Activated naive CD8-positive, alpha-beta T cell treated with anti-CD3 and anti-CD28 coated beads, Interleukin-2, amount 50 U/mL, for 24 hours (primary cell): Measurements from ENCODE around the gene RTN4IP1.
"Not testable (repeated sequence)": the region's sequence is repeated elsewhere in the genome, so short reads cannot be mapped to it uniquely, and the experiment has no call there.

Experiments used
- ATAC-seq: fragments of 150-1000 bp; cut with Tn5 transposase; one replicate; pipeline ENCODE4 v1.10.0; 2021
- DNase-seq: peaks from one replicate; pipeline ENCODE4 v3.0.0; 2021
- H3K27ac Mint-ChIP-seq: one replicate; pipeline ENCODE4 v1.8.0; 2021; ENCODE audit warnings: mild to moderate bottlenecking, mixed read lengths
- H3K27me3 Mint-ChIP-seq: one replicate; pipeline ENCODE4 v1.8.0; 2021; ENCODE audit warnings: mixed read lengths
- H3K36me3 Mint-ChIP-seq: one replicate; pipeline ENCODE4 v1.8.0; 2021; ENCODE audit warnings: low read depth, mixed read lengths
- H3K4me1 Mint-ChIP-seq: one replicate; pipeline ENCODE4 v1.8.0; 2021; ENCODE audit warnings: mixed read lengths
- H3K4me3 Mint-ChIP-seq: one replicate; pipeline ENCODE4 v1.8.0; 2021; ENCODE audit warnings: mild to moderate bottlenecking, moderate library complexity, mixed read lengths
- H3K9me3 Mint-ChIP-seq: one replicate; pipeline ENCODE4 v1.8.0; 2021; ENCODE audit warnings: mixed read lengths

The RTN4IP1 gene

GRCh38 chr6:106617857-106618256, 11.4 kb downstream of the RTN4IP1 start:
- Mint-ChIP-seq H3K36me3 (peaks cover 5% of the 10 kb centered on the region), H3K27me3 (no peaks in the 10 kb centered on the region), H3K4me1 (peaks cover 16% of the 10 kb centered on the region)

DNA sequence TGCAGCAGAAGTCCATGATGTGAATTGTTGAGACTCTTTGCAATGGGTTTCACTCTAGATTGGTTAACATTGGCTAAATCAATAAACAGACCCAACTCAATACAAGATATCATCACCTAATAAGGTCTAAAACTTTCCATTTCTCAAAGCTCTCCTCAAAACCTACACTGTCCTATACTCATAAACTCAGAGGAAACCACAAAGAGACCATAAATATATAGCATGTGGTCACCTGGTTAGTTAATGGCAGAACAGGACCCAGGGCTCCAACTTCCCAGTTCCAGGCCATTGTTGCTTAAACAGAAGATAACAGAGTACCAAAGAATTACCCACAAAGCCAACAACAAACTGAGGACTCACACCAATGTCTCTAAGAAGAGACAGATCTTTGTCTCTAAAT, 12.0 kb downstream of the RTN4IP1 start:
- H3K4me1 Mint-ChIP-seq, result peaks cover 20% of the 10 kb centered on the region
- H3K4me3 Mint-ChIP-seq, result no peak overlapping the region
- ATAC-seq (no peak), DNase-seq (no peak)
- H3K27me3 Mint-ChIP-seq, result no peaks in the 10 kb centered on the region
- no peak overlapping the region for H3K27ac Mint-ChIP-seq
- no peaks in the 10 kb centered on the region for H3K9me3 Mint-ChIP-seq
- H3K36me3 Mint-ChIP-seq, result peaks cover 1% of the 10 kb centered on the region

More at GRCh38 chr6:106617857-106618256, 11.4 kb downstream of the RTN4IP1 start:
- no peaks in the 10 kb centered on the region for H3K9me3 Mint-ChIP-seq
- H3K4me3 Mint-ChIP-seq, result no peak overlapping the region
- no peak for DNase-seq
- ATAC-seq, result no peak
- H3K27ac Mint-ChIP-seq, result no peak overlapping the region

- peaks cover 20% of the 10 kb centered on the region for H3K4me1 Mint-ChIP-seq
- H3K27me3 Mint-ChIP-seq, result no peaks in the 10 kb centered on the region
- no peak overlapping the region for H3K27ac Mint-ChIP-seq
- DNase-seq (no peak), ATAC-seq (no peak)
- H3K4me3 Mint-ChIP-seq, result no peak overlapping the region
- peaks cover 1% of the 10 kb centered on the region for H3K36me3 Mint-ChIP-seq
- H3K9me3 Mint-ChIP-seq, result no peaks in the 10 kb centered on the region
Measured at GRCh38 chr6:106614592-106615257, 14.6 kb downstream of the RTN4IP1 start.

- Mint-ChIP-seq H3K36me3 (peaks cover 1% of the 10 kb centered on the region), H3K9me3 (no peaks in the 10 kb centered on the region), H3K4me1 (peaks cover 20% of the 10 kb centered on the region), H3K4me3 (no peak overlapping the region), H3K27ac (peak overlapping the region; percentile 0), H3K27me3 (no peaks in the 10 kb centered on the region)
- ATAC-seq (no peak), DNase-seq (no peak)
Measured at GRCh38 chr6:106614166-106614565, 15.1 kb downstream of the RTN4IP1 start.

DNA sequence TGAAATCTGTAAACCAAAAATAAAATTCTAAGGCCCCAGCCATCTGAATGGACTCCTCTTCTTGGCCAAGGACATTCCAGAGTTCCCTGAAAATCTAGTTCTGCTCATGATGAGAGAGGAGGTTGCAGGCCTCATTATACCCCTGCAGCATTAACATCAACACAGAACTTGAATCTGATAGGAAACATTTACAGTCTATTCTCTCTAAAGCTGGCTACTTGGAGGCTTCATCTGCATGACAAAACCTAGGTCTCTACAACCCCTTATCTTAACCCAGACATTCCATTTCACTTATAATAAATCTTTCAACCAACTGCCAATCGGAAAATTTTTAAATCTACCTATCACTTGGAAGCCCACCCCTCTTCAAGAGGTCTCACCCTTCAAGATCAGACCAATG, 15.7 kb downstream of the RTN4IP1 start:
- no peaks in the 10 kb centered on the region for H3K9me3 Mint-ChIP-seq
- DNase-seq, result no peak
- peaks cover 20% of the 10 kb centered on the region for H3K4me1 Mint-ChIP-seq
- ATAC-seq, result no peak
- H3K4me3 Mint-ChIP-seq, result no peak overlapping the region
- peaks cover 1% of the 10 kb centered on the region for H3K36me3 Mint-ChIP-seq
- H3K27ac Mint-ChIP-seq, result no peak overlapping the region
- no peaks in the 10 kb centered on the region for H3K27me3 Mint-ChIP-seq

DNA sequence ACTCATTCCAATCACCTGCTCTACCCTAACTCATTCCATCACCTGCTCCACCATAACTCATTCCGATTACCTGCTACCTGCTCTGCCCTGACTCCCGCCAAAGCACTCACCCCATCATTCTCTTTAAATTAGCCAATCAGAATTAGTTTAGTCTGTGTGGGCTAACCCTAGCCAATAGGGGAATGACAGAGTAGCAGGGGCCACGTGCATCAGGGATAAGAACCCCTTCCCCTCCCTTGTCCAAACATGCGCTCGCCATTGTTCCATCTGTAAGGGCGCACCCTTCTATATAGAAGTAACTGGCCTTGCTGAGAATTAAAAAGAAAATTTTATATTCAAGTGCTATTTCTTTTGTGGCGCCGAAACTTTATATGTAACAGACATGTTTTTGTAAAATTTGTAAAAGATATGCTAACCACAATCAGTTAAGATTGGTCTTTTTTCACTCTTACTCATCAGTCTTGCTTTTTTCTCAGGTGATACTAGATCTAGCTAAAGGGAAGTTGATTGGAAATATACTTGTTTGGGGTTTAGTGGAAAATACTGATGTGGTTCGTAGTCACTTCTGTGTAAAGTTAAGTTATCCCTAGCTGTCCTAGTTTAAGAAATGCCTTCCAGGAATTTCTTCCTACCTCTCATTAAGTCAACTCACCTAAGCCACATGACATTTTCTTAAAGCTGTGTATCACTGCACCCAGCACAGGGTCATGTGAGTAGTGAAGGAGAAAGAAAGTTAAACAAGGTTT, 16.5 kb downstream of the RTN4IP1 start:
- Mint-ChIP-seq H3K4me1 (peaks cover 22% of the 10 kb centered on the region), H3K4me3 (no peak overlapping the region)

DNA sequence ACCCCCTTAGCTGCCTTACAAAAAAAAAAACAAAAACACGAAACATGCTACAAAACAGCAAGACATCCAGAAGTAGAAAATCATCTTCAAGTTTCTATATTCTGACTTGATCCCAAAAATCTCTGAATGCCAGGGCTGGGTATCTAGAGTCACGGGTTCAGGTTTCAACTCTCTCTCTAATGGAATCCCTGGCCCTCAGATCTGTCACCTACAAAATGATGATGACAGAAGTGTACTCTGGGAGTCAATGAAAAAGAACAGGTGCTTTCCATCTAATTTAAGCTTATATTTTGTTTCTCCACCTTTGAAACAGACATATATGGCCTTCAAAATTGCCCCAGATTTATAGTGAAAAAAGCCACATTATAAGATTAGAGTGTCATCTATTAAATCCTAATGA, 18.3 kb downstream of the RTN4IP1 start:
- Mint-ChIP-seq H3K9me3 (no peaks in the 10 kb centered on the region), H3K27me3 (no peaks in the 10 kb centered on the region), H3K27ac (no peak overlapping the region), H3K4me3 (no peak overlapping the region), H3K4me1 (peaks cover 22% of the 10 kb centered on the region), H3K36me3 (peaks cover 1% of the 10 kb centered on the region)
- ATAC-seq (no peak), DNase-seq (no peak)

More for the DNA sequence above, 16.5 kb downstream of the RTN4IP1 start:
- Mint-ChIP-seq H3K27ac (peak overlapping the region; percentile 58), H3K9me3 (no peaks in the 10 kb centered on the region), H3K36me3 (peaks cover 1% of the 10 kb centered on the region), H3K27me3 (no peaks in the 10 kb centered on the region)
- ATAC-seq (peak; percentile 36), DNase-seq (no peak)

DNA sequence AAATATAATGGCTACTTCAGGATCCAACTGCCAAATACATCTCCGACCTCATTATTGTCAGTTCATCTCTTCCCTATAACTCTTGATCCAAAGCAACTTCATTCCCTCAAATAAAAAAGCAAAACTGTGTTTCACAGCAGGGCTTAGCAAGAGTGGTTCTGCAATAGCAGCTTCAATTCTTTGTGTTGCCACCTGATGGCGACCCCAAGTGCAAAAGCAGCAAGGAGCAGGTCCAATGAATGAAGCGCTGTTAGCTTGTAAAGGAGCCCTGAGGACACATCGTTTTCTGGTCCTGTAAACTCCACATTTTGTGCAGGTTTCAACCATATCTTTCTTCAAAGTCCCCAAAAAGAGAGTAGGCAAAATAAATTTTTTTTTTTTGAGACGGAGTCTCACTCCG, 19.6 kb downstream of the RTN4IP1 start:
- ATAC-seq (no peak), DNase-seq (no peak)

GRCh38 chr6:106608080-106608668, 21.1 kb downstream of the RTN4IP1 start:
- H3K4me3 Mint-ChIP-seq, result no peak overlapping the region
- H3K4me1 Mint-ChIP-seq, result peaks cover 10% of the 10 kb centered on the region
- no peak for DNase-seq
- peak; percentile 86 for ATAC-seq
- H3K27me3 Mint-ChIP-seq, result no peaks in the 10 kb centered on the region
- peaks cover 1% of the 10 kb centered on the region for H3K36me3 Mint-ChIP-seq
- H3K27ac Mint-ChIP-seq, result no peak overlapping the region
- no peaks in the 10 kb centered on the region for H3K9me3 Mint-ChIP-seq

More for the DNA sequence above, 19.6 kb downstream of the RTN4IP1 start:
- Mint-ChIP-seq H3K4me1 (peaks cover 22% of the 10 kb centered on the region), H3K36me3 (peaks cover 1% of the 10 kb centered on the region), H3K9me3 (no peaks in the 10 kb centered on the region), H3K27me3 (no peaks in the 10 kb centered on the region), H3K27ac (no peak overlapping the region), H3K4me3 (no peak overlapping the region)

- Mint-ChIP-seq H3K27ac (no peak overlapping the region), H3K4me1 (no peaks in the 10 kb centered on the region), H3K4me3 (no peak overlapping the region), H3K36me3 (peaks cover 14% of the 10 kb centered on the region), H3K9me3 (no peaks in the 10 kb centered on the region), H3K27me3 (no peaks in the 10 kb centered on the region)
- ATAC-seq, result no peak
- no peak for DNase-seq
Measured at GRCh38 chr6:106600329-106600728, 29.0 kb downstream of the RTN4IP1 start.

DNA sequence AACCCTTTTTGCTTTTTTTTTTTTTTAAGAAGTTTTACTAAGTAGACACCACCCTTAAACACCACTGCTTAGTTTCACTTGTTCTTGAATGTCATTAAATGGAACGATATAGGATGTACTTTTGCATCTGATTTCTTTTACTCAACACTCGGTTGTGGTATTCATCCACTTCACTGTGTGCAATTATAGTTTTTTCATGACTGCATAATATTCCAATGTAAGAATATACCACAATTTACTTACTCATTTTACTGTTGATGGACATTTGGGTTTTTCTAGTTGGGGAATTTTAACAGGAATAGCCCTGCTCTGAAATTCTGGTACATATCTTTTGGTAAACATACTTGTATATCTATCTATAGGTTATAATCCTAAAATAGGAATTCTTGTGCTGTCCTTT, 29.9 kb downstream of the RTN4IP1 start:
- Mint-ChIP-seq H3K4me3 (no peak overlapping the region), H3K36me3 (peaks cover 14% of the 10 kb centered on the region), H3K9me3 (no peaks in the 10 kb centered on the region), H3K27me3 (no peaks in the 10 kb centered on the region), H3K4me1 (no peaks in the 10 kb centered on the region), H3K27ac (no peak overlapping the region)
- no peak for DNase-seq
- ATAC-seq, result no peak

- H3K4me1 Mint-ChIP-seq, result no peaks in the 10 kb centered on the region
- no peaks in the 10 kb centered on the region for H3K9me3 Mint-ChIP-seq
- H3K4me3 Mint-ChIP-seq, result no peak overlapping the region
- no peaks in the 10 kb centered on the region for H3K27me3 Mint-ChIP-seq
- H3K36me3 Mint-ChIP-seq, result peaks cover 8% of the 10 kb centered on the region
- ATAC-seq (no peak), DNase-seq (no peak)
- no peak overlapping the region for H3K27ac Mint-ChIP-seq
Measured at GRCh38 chr6:106591111-106591825, 38.0 kb downstream of the RTN4IP1 start.

DNA sequence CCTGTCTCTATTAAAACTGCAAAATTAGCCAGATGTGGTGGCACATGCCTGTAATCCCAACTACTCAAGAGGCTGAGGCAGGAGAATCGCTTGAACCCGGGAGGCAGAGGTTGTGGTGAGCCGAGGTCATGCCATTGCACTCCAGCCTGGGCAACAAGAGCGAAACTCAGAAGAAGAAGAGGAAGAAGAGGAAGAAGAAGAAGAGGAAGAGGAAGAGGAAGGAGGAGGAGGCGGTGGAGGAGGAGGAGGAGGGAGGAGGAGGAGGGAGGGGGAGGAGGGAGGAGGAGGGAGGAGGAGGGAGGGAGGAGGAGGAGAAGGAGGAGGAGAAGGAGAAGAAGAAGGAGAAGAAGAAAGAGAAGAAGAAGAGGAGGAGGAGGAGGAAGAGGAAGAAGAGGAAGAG, 40.4 kb downstream of the RTN4IP1 start:
- not testable (repeated sequence) for H3K36me3 Mint-ChIP-seq, H3K9me3 Mint-ChIP-seq

GRCh38 chr6:106586815-106587415, 42.4 kb downstream of the RTN4IP1 start:
- no peak overlapping the region for H3K27ac Mint-ChIP-seq
- peaks cover 6% of the 10 kb centered on the region for H3K36me3 Mint-ChIP-seq
- no peaks in the 10 kb centered on the region for H3K4me1 Mint-ChIP-seq

More for the DNA sequence above, 40.4 kb downstream of the RTN4IP1 start:
- not testable (repeated sequence) for H3K4me1 Mint-ChIP-seq, H3K27ac Mint-ChIP-seq, H3K27me3 Mint-ChIP-seq, H3K4me3 Mint-ChIP-seq, ATAC-seq, DNase-seq

More at GRCh38 chr6:106586815-106587415, 42.4 kb downstream of the RTN4IP1 start:
- DNase-seq (no peak), ATAC-seq (no peak)
- H3K27me3 Mint-ChIP-seq, result no peaks in the 10 kb centered on the region
- H3K9me3 Mint-ChIP-seq, result no peaks in the 10 kb centered on the region
- H3K4me3 Mint-ChIP-seq, result no peak overlapping the region
